ENCODE measurements around the gene HSBP1.

Gene HSBP1

GRCh38 chr16:83842291-83842690, 34.5 kb downstream of the HSBP1 start:
- H3K27me3 Mint-ChIP-seq = peaks cover 5% of the 10 kb centered on the region
- no peaks in the 10 kb centered on the region for H3K9me3 Mint-ChIP-seq (ENCODE audit: low read depth)
- no peak overlapping the region for H3K27ac Mint-ChIP-seq
- H3K4me1 Mint-ChIP-seq (ENCODE audit: low read depth) = no peaks in the 10 kb centered on the region
- H3K4me3 Mint-ChIP-seq = no peak overlapping the region
- H3K36me3 Mint-ChIP-seq = no peaks in the 10 kb centered on the region

DNA sequence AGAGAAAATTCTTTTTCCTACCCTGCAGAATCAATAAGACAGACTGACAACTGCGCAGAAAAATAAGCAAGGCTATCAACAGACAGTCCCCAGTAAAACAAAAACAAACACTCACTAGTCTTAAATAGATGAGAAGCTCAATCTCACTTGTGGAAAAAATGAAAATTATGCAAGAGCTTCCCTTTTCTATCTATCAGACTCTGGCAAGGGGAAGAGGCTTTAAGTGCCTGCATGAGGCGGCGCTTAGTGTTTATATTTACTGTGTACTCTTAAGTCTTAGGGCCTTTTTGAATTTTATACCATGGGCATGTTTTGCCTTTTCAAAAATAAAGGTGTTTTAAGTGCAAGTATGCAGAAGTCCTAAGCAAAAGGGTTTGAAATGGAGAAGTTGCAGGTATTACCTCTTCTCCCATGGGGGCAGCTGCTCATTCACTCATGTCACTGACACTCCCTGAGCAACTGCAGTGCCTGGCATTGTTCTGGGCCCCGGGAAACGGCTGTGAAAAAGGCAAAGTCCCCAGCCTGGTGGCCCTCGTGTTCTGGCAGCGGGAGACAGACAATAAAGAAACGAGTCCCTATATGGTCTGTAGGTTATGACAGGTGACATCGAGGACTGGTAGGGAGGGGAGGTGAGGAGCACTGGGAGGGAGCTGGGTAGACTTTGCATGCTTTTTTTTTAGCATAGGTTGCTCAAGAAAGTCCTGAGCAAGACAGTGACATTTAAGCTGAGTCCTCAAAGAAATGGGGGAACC, 35.2 kb downstream of the HSBP1 start:
- no peak overlapping the region for H3K27ac Mint-ChIP-seq
- no peaks in the 10 kb centered on the region for H3K4me1 Mint-ChIP-seq (ENCODE audit: low read depth)
- no peak overlapping the region for H3K4me3 Mint-ChIP-seq

DNA sequence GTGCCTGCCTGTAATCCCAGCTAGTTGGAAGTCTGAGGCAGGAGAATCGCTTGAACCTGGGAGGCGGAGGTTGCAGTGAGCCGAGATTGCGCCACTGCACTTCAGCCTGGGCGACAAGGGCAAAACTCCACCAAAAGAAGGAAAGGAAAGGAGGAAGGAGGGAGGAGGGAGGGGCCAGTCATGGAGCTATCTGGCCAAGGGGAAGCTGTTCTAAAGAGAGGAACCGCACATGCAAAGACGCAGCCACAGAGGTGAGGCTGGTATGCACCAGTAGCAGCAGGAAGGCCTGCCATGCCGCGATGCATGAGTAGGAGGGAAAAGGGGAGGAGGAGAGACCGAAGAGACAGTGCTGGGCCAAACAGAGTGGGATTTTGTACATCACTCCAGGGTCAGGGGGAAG, 35.9 kb downstream of the HSBP1 start:
- Mint-ChIP-seq H3K4me1 (ENCODE audit: low read depth) (no peaks in the 10 kb centered on the region), H3K4me3 (no peak overlapping the region), H3K27ac (no peak overlapping the region), H3K36me3 (no peaks in the 10 kb centered on the region), H3K27me3 (no peaks in the 10 kb centered on the region), H3K9me3 (ENCODE audit: low read depth) (no peaks in the 10 kb centered on the region)

More for the DNA sequence above, 35.2 kb downstream of the HSBP1 start:
- H3K27me3 Mint-ChIP-seq = peaks cover 2% of the 10 kb centered on the region
- no peaks in the 10 kb centered on the region for H3K36me3 Mint-ChIP-seq
- H3K9me3 Mint-ChIP-seq (ENCODE audit: low read depth) = no peaks in the 10 kb centered on the region

DNA sequence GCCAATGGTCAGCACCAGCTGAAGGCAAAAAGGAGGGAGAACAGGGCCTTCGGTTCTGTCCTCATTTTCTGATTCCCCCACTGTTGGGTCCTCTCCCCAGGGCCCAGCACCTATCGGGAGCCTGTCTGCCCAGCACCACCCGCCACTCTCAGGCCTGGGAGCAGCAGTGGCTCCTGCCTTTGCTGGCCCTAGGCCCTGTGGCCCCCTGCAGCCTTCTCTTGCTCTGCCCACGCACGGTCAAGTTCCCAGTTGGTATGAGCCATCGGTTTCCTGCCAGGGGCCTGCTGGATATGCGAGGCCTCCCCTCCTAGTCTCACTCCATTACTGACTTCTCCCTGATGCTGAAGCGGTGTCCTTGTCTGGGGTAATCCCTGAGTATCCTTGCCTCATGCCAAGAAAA, 37.5 kb downstream of the HSBP1 start:
- Mint-ChIP-seq H3K4me3 (no peak overlapping the region), H3K27me3 (peaks cover 1% of the 10 kb centered on the region), H3K36me3 (no peaks in the 10 kb centered on the region), H3K9me3 (ENCODE audit: low read depth) (no peaks in the 10 kb centered on the region), H3K4me1 (ENCODE audit: low read depth) (no peaks in the 10 kb centered on the region), H3K27ac (no peak overlapping the region)

GRCh38 chr16:83847371-83848225, 39.8 kb downstream of the HSBP1 start:
- no peak overlapping the region for H3K4me3 Mint-ChIP-seq
- H3K27me3 Mint-ChIP-seq = peaks cover 1% of the 10 kb centered on the region
- H3K27ac Mint-ChIP-seq = no peak overlapping the region
- H3K4me1 Mint-ChIP-seq (ENCODE audit: low read depth) = no peaks in the 10 kb centered on the region
- H3K36me3 Mint-ChIP-seq = no peaks in the 10 kb centered on the region
- no peaks in the 10 kb centered on the region for H3K9me3 Mint-ChIP-seq (ENCODE audit: low read depth)

DNA sequence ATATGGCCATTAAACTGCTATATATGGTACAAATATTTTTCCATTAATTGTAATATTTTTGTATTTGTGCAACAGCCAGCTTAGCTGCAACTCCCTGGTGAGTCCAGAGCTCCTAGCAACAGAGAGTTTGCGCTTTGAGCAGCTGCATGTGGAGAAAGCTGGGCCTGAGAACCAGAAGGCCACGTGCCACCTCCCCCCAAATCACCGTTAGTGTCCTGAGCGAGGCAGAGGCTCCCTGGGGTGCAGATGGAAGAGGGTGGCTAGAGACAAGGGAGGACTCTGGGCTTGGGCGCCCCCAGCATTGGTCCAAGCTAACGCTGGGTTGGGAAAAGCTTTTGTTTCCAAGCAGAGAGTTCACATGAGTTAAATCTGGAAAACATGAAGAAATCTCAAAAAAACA, 41.6 kb downstream of the HSBP1 start:
- no peaks in the 10 kb centered on the region for H3K36me3 Mint-ChIP-seq
- H3K4me1 Mint-ChIP-seq (ENCODE audit: low read depth) = no peaks in the 10 kb centered on the region
- no peak overlapping the region for H3K27ac Mint-ChIP-seq
- H3K4me3 Mint-ChIP-seq = no peak overlapping the region
- H3K9me3 Mint-ChIP-seq (ENCODE audit: low read depth) = no peaks in the 10 kb centered on the region
- H3K27me3 Mint-ChIP-seq = peaks cover 1% of the 10 kb centered on the region

GRCh38 chr16:83850947-83851346, 43.2 kb downstream of the HSBP1 start:
- H3K9me3 Mint-ChIP-seq (ENCODE audit: low read depth) = no peaks in the 10 kb centered on the region
- H3K27ac Mint-ChIP-seq = no peak overlapping the region
- H3K27me3 Mint-ChIP-seq = peaks cover 1% of the 10 kb centered on the region
- no peak overlapping the region for H3K4me3 Mint-ChIP-seq
- no peaks in the 10 kb centered on the region for H3K4me1 Mint-ChIP-seq (ENCODE audit: low read depth)
- H3K36me3 Mint-ChIP-seq = no peaks in the 10 kb centered on the region

GRCh38 chr16:83851473-83851872, 43.7 kb downstream of the HSBP1 start:
- Mint-ChIP-seq H3K36me3 (no peaks in the 10 kb centered on the region), H3K9me3 (ENCODE audit: low read depth) (no peaks in the 10 kb centered on the region), H3K4me1 (ENCODE audit: low read depth) (no peaks in the 10 kb centered on the region), H3K27ac (no peak overlapping the region), H3K27me3 (peaks cover 1% of the 10 kb centered on the region), H3K4me3 (no peak overlapping the region)

DNA sequence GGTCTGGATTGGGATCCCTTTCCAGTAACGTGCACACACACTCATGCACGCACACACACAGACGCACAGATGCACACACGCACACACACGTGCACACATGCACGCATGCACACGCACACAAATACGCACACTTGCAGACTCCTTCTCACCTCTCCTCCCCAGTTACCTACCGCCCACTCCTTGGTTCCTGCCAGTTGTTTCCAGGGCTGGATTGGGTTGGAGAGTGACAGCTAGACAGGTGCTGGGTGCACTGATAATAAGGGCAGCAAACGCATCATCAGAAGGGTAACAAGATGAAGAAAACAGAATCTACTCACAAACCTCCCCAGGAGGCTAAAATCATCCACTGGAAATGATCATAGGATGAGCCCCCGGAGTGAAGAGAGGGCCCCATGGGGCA, 45.0 kb downstream of the HSBP1 start:
- Mint-ChIP-seq H3K9me3 (ENCODE audit: low read depth) (no peaks in the 10 kb centered on the region), H3K36me3 (no peaks in the 10 kb centered on the region), H3K4me1 (ENCODE audit: low read depth) (no peaks in the 10 kb centered on the region), H3K4me3 (no peak overlapping the region), H3K27ac (no peak overlapping the region), H3K27me3 (peaks cover 1% of the 10 kb centered on the region)

DNA sequence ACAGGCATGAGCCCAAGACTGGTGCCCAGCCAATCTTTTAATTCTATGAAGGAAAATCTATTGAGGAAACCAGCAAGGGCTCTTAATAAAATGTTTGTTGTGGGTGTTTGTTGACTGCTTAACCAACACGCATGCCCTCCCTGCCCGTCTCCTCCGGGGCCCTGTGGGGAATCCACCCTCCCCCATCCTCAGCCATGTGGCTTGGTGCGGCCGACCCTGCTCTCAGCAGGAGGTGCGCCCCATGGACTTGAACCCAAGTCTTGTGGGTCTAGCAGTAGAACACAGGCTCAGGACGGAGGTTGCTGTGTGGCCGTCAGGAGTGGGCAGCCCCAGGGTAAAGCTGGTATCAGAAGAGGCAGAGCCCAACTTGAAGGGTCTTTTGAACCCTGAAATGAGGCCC, 46.1 kb downstream of the HSBP1 start:
- H3K27ac Mint-ChIP-seq = no peak overlapping the region
- H3K9me3 Mint-ChIP-seq (ENCODE audit: low read depth) = no peaks in the 10 kb centered on the region
- peaks cover 1% of the 10 kb centered on the region for H3K27me3 Mint-ChIP-seq
- no peak overlapping the region for H3K4me3 Mint-ChIP-seq
- H3K4me1 Mint-ChIP-seq (ENCODE audit: low read depth) = no peaks in the 10 kb centered on the region
- no peaks in the 10 kb centered on the region for H3K36me3 Mint-ChIP-seq

DNA sequence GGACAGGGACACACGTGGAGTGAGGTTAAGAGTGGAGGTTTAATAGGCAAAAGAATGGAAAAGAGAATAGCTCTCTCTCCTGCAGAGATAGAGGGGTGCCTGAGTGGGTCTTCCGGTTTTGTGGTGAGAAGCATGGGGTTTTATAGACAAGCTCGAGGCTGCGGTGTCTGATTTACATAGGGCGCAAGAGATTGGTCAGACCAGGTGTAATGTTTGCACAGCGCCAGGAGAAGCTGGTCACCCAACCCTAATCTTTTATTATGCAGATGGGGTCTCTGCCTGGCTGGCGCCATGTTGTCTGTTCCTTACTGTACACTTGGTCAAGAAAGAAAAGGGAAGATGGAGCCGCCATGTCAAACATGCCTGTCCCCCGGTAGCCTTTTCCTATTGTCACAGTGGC, 46.6 kb downstream of the HSBP1 start:
- Mint-ChIP-seq H3K4me1 (ENCODE audit: low read depth) (no peaks in the 10 kb centered on the region), H3K36me3 (no peaks in the 10 kb centered on the region)

DNA sequence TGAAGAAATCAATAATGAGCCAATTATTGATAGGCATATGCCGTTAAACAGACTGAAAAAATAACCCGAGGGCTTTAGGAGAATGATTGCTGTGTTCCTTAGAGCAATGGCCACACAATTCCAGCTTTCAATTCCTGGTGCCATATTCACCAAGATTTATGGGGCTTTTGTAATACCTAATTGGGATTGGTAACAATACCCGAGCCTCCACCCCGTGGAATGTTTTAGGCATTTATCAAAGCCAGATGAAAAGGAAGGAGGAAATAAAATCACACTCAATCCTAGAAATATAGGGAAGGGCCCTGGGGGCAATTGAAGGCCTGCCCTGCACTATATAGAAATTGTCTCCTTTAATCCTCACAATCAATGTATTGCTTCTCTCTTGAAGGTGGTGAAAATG, 49.0 kb downstream of the HSBP1 start:
- no peak overlapping the region for H3K4me3 Mint-ChIP-seq
- H3K27ac Mint-ChIP-seq = no peak overlapping the region
- H3K9me3 Mint-ChIP-seq (ENCODE audit: low read depth) = no peaks in the 10 kb centered on the region
- no peaks in the 10 kb centered on the region for H3K27me3 Mint-ChIP-seq
- no peaks in the 10 kb centered on the region for H3K36me3 Mint-ChIP-seq
- H3K4me1 Mint-ChIP-seq (ENCODE audit: low read depth) = no peaks in the 10 kb centered on the region

More for the DNA sequence above, 46.6 kb downstream of the HSBP1 start:
- H3K27me3 Mint-ChIP-seq = peaks cover under 1% of the 10 kb centered on the region
- H3K27ac Mint-ChIP-seq = no peak overlapping the region
- no peaks in the 10 kb centered on the region for H3K9me3 Mint-ChIP-seq (ENCODE audit: low read depth)
- H3K4me3 Mint-ChIP-seq = no peak overlapping the region

DNA sequence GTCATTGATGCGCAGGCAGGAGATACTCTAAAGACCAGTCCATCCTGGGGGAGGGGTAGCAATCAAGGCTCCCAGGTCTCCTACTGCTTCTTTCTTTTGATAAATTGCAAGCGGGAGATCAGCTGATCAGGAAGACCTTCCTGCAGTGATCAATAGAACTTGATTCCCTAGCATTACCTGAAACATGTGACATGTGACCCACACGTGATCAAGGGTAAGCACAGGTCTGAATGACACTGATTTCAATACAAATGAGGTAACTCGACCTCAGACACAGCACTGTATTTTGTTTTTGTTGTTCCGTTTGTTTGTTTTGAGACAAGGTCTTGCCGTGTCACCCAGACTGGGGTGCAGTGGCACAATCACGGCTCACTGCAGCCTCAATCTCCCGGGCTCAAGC, 51.5 kb downstream of the HSBP1 start:
- H3K27me3 Mint-ChIP-seq = no peaks in the 10 kb centered on the region
- H3K4me3 Mint-ChIP-seq = no peak overlapping the region
- no peaks in the 10 kb centered on the region for H3K9me3 Mint-ChIP-seq (ENCODE audit: low read depth)
- H3K27ac Mint-ChIP-seq = no peak overlapping the region
- no peaks in the 10 kb centered on the region for H3K36me3 Mint-ChIP-seq
- no peaks in the 10 kb centered on the region for H3K4me1 Mint-ChIP-seq (ENCODE audit: low read depth)

DNA sequence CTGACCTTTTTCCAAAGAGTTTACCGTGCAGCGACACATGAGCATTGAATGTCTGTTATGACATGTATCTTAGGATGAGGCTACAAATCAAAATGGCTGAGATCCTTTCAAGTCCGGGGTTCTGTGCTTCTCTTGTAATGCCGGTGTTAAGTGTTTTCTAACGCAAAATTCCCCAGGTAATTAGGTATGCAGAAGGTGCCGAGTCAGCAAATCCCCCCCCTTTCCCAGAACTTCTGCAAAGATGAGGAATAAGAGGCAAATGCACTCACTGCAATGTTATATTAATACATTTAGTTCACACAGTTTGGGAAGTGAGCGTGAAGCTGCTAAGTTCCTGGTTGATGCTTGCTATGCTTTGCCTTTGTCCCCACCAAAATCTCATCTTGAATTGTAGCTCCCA, 54.9 kb downstream of the HSBP1 start:
- Mint-ChIP-seq H3K9me3 (ENCODE audit: low read depth) (peaks cover 5% of the 10 kb centered on the region), H3K4me1 (ENCODE audit: low read depth) (no peaks in the 10 kb centered on the region), H3K36me3 (no peaks in the 10 kb centered on the region), H3K4me3 (no peak overlapping the region), H3K27me3 (peaks cover 7% of the 10 kb centered on the region), H3K27ac (no peak overlapping the region)

DNA sequence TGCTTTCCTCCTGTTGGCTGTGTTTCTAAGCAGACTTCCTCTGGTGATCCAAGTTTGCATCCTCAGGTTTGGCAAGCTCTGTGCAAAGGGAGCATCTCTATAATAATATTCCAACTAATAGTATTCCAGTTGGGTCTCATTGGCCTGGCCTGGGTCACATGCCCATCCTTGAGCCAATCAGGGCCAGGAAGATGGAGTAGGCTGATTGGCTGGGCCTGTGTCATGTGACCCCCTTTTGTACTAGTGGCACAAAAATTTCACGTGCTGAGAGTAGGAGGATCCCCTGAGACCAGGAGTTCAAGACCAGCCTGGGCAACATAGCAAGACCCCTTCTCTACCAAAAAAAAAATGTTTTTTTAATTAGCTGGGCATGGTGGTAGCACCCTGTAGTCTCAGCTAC, 55.9 kb downstream of the HSBP1 start:
- no peak overlapping the region for H3K4me3 Mint-ChIP-seq
- no peaks in the 10 kb centered on the region for H3K4me1 Mint-ChIP-seq (ENCODE audit: low read depth)
- H3K9me3 Mint-ChIP-seq (ENCODE audit: low read depth) = peaks cover 5% of the 10 kb centered on the region
- H3K27ac Mint-ChIP-seq = no peak overlapping the region
- H3K36me3 Mint-ChIP-seq = no peaks in the 10 kb centered on the region
- peaks cover 7% of the 10 kb centered on the region for H3K27me3 Mint-ChIP-seq

Measured in activated naive CD8-positive, alpha-beta T cell (primary cell).